Activated CD8-positive, alpha-beta T cell treated with anti-CD3 and anti-CD28 coated beads for 36 hours (primary cell): ENCODE results near the gene IFT122. TPM values are rescaled to one million over a fixed set of nuclear protein-coding genes. Genes with fewer than 3 reads are reported as not detected.

Experiments
- ATAC-seq: fragments of 200-7000 bp; cut with Tn5 transposase; one replicate; pipeline ENCODE4 v1.10.0; 2021; ENCODE audit warnings: mild to moderate bottlenecking, moderate library complexity
- CTCF ChIA-PET: fragments of 350-600 bp; sonication (Branson Sonifier 250); formaldehyde crosslinking; loops from one replicate; lab custom pipeline; 2021; ENCODE audit warnings: antibody characterized with exemption; lab: Charles Lee
- POLR2A ChIA-PET: fragments of 350-600 bp; sonication (Branson Sonifier 250); formaldehyde crosslinking; loops from one replicate; lab custom pipeline; 2021; ENCODE audit warnings: antibody characterized with exemption; lab: Charles Lee
- DNase-seq: peaks from one replicate; pipeline ENCODE4 v3.0.0-alpha.2; 2020
- H3K27ac Mint-ChIP-seq: one replicate; pipeline ENCODE4 v1.8.0; 2021; ENCODE audit warnings: mild to moderate bottlenecking, mixed read lengths
- H3K27me3 Mint-ChIP-seq: one replicate; pipeline ENCODE4 v1.8.0; 2021; ENCODE audit warnings: mixed read lengths
- H3K36me3 Mint-ChIP-seq: one replicate; pipeline ENCODE4 v1.8.0; 2021; ENCODE audit warnings: low read depth, mixed read lengths
- H3K4me1 Mint-ChIP-seq: one replicate; pipeline ENCODE4 v1.8.0; 2021; ENCODE audit warnings: low read depth, mixed read lengths
- H3K4me3 Mint-ChIP-seq: one replicate; pipeline ENCODE4 v1.8.0; 2021; ENCODE audit warnings: mild to moderate bottlenecking, moderate library complexity, mixed read lengths
- H3K9me3 Mint-ChIP-seq: one replicate; pipeline ENCODE4 v1.8.0; 2021; ENCODE audit warnings: mixed read lengths
- CTCF ChIP-seq: fragments of 200-600 bp; IDR thresholded peaks from one replicate; pipeline ENCODE4 v1.8.0; 2022; ENCODE audit warnings: antibody characterized with exemption, mild to moderate bottlenecking
- intact Hi-C: fragments of 100-400 bp; cut with micrococcal nuclease; formaldehyde crosslinking; loops from one replicate; pipeline ENCODE4 v1.10.0; 2022
- total RNA-seq, 2 experiments: library from RNA; stranded (reverse); gene quantifications; one replicate each; pipeline ENCODE4 v1.2.3, GENCODE V29; 2021

IFT122 gene
- total RNA-seq, 2 experiments from 2014 or later = 18.9 to 20.4 TPM

- Mint-ChIP-seq H3K36me3 (no peaks in the 10 kb centered on the region), H3K27ac (no peak overlapping the region), H3K4me3 (no peak overlapping the region), H3K9me3 (no peaks in the 10 kb centered on the region), H3K4me1 (no peaks in the 10 kb centered on the region), H3K27me3 (no peaks in the 10 kb centered on the region)
- POLR2A ChIA-PET = no interaction called here
- ATAC-seq (no peak), DNase-seq (no peak)
- no peak for TF ChIP-seq CTCF
- CTCF ChIA-PET = no interaction called here
- intact Hi-C loops = no loop called here
Observed at GRCh38 chr3:129526121-129526900, 86.3 kb downstream of the IFT122 start.

GRCh38 chr3:129527262-129527661 lies 87.2 kb downstream of the IFT122 start:
- intact Hi-C loops = no loop called here
- no peak overlapping the region for H3K27ac Mint-ChIP-seq

DNA sequence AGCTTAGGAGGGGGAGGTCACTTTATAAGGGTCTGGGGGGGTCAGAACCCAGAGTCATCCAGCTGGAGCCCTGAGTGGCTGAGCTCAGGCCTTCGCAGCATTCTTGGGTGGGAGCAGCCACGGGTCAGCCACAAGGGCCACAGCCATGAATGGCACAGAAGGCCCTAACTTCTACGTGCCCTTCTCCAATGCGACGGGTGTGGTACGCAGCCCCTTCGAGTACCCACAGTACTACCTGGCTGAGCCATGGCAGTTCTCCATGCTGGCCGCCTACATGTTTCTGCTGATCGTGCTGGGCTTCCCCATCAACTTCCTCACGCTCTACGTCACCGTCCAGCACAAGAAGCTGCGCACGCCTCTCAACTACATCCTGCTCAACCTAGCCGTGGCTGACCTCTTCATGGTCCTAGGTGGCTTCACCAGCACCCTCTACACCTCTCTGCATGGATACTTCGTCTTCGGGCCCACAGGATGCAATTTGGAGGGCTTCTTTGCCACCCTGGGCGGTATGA lies 88.6 kb downstream of the IFT122 start, which contains the start of gene RHO:
Gene RHO, plus strand, starts transcription at position 51 of the 512 bp plus-strand sequence. Its CDS starts 95 bp downstream, at position 146.
- intact Hi-C loops = no loop called here
- Mint-ChIP-seq H3K36me3 (no peaks in the 10 kb centered on the region), H3K9me3 (no peaks in the 10 kb centered on the region), H3K27me3 (no peaks in the 10 kb centered on the region), H3K4me1 (no peaks in the 10 kb centered on the region), H3K4me3 (no peak within 1 kb of the TSS), H3K27ac (no peak within 1 kb of the TSS)
- ChIA-PET POLR2A (interaction anchor here (1.0 kb wide), 1 partner anchor 10 kb away, joined by 3 read pairs; no protein-coding TSS in a partner anchor), CTCF (no interaction called here)
- no peak for ATAC-seq
- TF ChIP-seq CTCF = no peak
- no peak for DNase-seq

More at GRCh38 chr3:129527262-129527661, 87.2 kb downstream of the IFT122 start:
- ATAC-seq = no peak
- Mint-ChIP-seq H3K4me3 (no peak overlapping the region), H3K36me3 (no peaks in the 10 kb centered on the region), H3K9me3 (no peaks in the 10 kb centered on the region), H3K4me1 (no peaks in the 10 kb centered on the region), H3K27me3 (no peaks in the 10 kb centered on the region)
- TF ChIP-seq CTCF = no peak
- CTCF ChIA-PET = no interaction called here
- no peak for DNase-seq
- POLR2A ChIA-PET = no interaction called here

DNA sequence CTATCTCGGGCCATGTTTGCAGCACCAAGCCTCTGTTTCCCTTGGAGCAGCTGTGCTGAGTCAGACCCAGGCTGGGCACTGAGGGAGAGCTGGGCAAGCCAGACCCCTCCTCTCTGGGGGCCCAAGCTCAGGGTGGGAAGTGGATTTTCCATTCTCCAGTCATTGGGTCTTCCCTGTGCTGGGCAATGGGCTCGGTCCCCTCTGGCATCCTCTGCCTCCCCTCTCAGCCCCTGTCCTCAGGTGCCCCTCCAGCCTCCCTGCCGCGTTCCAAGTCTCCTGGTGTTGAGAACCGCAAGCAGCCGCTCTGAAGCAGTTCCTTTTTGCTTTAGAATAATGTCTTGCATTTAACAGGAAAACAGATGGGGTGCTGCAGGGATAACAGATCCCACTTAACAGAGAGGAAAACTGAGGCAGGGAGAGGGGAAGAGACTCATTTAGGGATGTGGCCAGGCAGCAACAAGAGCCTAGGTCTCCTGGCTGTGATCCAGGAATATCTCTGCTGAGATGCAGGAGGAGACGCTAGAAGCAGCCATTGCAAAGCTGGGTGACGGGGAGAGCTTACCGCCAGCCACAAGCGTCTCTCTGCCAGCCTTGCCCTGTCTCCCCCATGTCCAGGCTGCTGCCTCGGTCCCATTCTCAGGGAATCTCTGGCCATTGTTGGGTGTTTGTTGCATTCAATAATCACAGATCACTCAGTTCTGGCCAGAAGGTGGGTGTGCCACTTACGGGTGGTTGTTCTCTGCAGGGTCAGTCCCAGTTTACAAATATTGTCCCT lies 89.6 kb downstream of the IFT122 start:
- ChIA-PET POLR2A (interaction anchor here (1.0 kb wide), 1 partner anchor 11 kb away, joined by 3 read pairs; no protein-coding TSS in a partner anchor), CTCF (no interaction called here)
- no peaks in the 10 kb centered on the region for H3K4me1 Mint-ChIP-seq
- no peaks in the 10 kb centered on the region for H3K27me3 Mint-ChIP-seq
- H3K9me3 Mint-ChIP-seq = no peaks in the 10 kb centered on the region
- intact Hi-C loops = no loop called here
- ATAC-seq (no peak), DNase-seq (no peak)
- TF ChIP-seq CTCF = no peak
- no peaks in the 10 kb centered on the region for H3K36me3 Mint-ChIP-seq
- no peak overlapping the region for H3K27ac Mint-ChIP-seq
- H3K4me3 Mint-ChIP-seq = no peak overlapping the region
